Endothelial cell of umbilical vein (primary cell): ENCODE measurements around the gene OPCML. TPM values are rescaled to one million over a fixed set of nuclear protein-coding genes. Genes with fewer than 3 reads are reported as not detected.

ENCODE experiments used
- BruUV-seq: library from RNA; stranded (reverse); fragments of 400-500 nt; replicated peaks from 2 replicates; lab custom pipeline; 2021; lab: Mats Ljungman, UMichigan
- CTCF ChIA-PET: fragments of 300-600, 350-600 bp; sonication (Branson Sonifier 250); formaldehyde crosslinking; loops from one replicate; lab custom pipeline; 2021; ENCODE audit warnings: antibody characterized with exemption, inconsistent platforms; lab: Charles Lee
- POLR2A ChIA-PET: fragments of 300-600, 350-600 bp; sonication (Branson Sonifier 250); formaldehyde crosslinking; loops from one replicate; lab custom pipeline; 2021; ENCODE audit warnings: antibody characterized with exemption, inconsistent platforms; lab: Charles Lee
- DNase-seq: peaks from one replicate; pipeline ENCODE4 v3.0.0-alpha.2; 2011; ENCODE audit warnings: low read depth, low spot score
- FAIRE-seq: peaks from 2 replicates; lab custom pipeline; 2011; peaks lifted over from hg19 to GRCh38; lab: Jason Lieb, UNC
- H2AFZ ChIP-seq: 2 replicates; pipeline ENCODE4 v1.6.0; 2012; ENCODE audit warnings: low read depth, low read length, control low read depth, inconsistent platforms
- H3K27ac ChIP-seq: 2 replicates; pipeline ENCODE4 v1.5.1; 2011; ENCODE audit warnings: low read depth, mild to moderate bottlenecking, control low read depth, low read length, moderate library complexity; ENCODE audit not compliant: insufficient read depth
- H3K27me3 ChIP-seq, 2 experiments: 2 replicates each; pipeline versions ENCODE4 v1.6.0 to v1.6.1; 2011; ENCODE audit warnings: low read length in 2 of 2, mixed read lengths in 1 of 2; ENCODE audit not compliant: control insufficient read depth in 2 of 2, insufficient read depth in 2 of 2
- H3K36me3 ChIP-seq, 2 experiments: 2 replicates in 1 of 2; 3 replicates in 1 of 2; pipeline ENCODE4 v1.5.1; 2011; ENCODE audit warnings: low read length in 2 of 2, mild to moderate bottlenecking in 1 of 2, moderate library complexity in 1 of 2; ENCODE audit not compliant: control insufficient read depth in 2 of 2, insufficient read depth in 2 of 2; ENCODE audit errors: extremely low read depth in 1 of 2
- H3K4me1 ChIP-seq: 3 replicates; pipeline ENCODE4 v1.5.1; 2011; ENCODE audit warnings: mild to moderate bottlenecking, low read length; ENCODE audit not compliant: control insufficient read depth, insufficient read depth; ENCODE audit errors: extremely low read depth
- H3K4me2 ChIP-seq: 2 replicates; pipeline ENCODE4 v1.6.1; 2011; ENCODE audit warnings: low read length, control low read depth, mixed read lengths; ENCODE audit not compliant: insufficient read depth
- H3K4me3 ChIP-seq, 3 experiments: fragments of 200-600 bp in 1 of 3; sonication (generic), shearing (Covaris generic) in 1 of 3; replicated peaks in 1 of 3; 2 replicates each; pipeline ENCODE4 v1.5.1; 2011 to 2016; ENCODE audit warnings: control low read depth in 3 of 3, low read length in 3 of 3, mild to moderate bottlenecking in 2 of 3, inconsistent platforms in 1 of 3, low read depth in 1 of 3, moderate library complexity in 1 of 3; ENCODE audit not compliant: insufficient read depth in 1 of 3
- H3K79me2 ChIP-seq: 2 replicates; pipeline ENCODE4 v1.6.0; 2012; ENCODE audit warnings: low read length, inconsistent platforms; ENCODE audit not compliant: control insufficient read depth, insufficient read depth
- H3K9ac ChIP-seq: replicated peaks from 2 replicates; pipeline ENCODE3; 2011; ENCODE audit warnings: low read length, control low read depth; ENCODE audit not compliant: insufficient read depth; ENCODE audit errors: extremely low read depth
- H3K9me1 ChIP-seq: replicated peaks from 3 replicates; pipeline ENCODE4 v1.6.0; 2011; ENCODE audit warnings: mild to moderate bottlenecking, low read length; ENCODE audit not compliant: control insufficient read depth, insufficient read depth; ENCODE audit errors: extremely low read depth
- H3K9me3 ChIP-seq: replicated peaks from 2 replicates; pipeline ENCODE4 v1.5.1; 2012; ENCODE audit warnings: low read length, inconsistent platforms; ENCODE audit not compliant: control insufficient read depth, insufficient read depth
- H4K20me1 ChIP-seq: replicated peaks from 2 replicates; pipeline ENCODE3; 2011; ENCODE audit warnings: mild to moderate bottlenecking, low read length; ENCODE audit not compliant: control insufficient read depth, insufficient read depth; ENCODE audit errors: extremely low read depth
- CTCF ChIP-seq, 2 donors: IDR thresholded peaks; 1 replicate in 1 of 2; 2 replicates in 1 of 2; pipeline ENCODE4 v1.5.1; 2011; ENCODE audit warnings: low read length in 2 of 2, mild to moderate bottlenecking in 2 of 2, moderate library complexity in 2 of 2, control low read depth in 1 of 2, inconsistent platforms in 1 of 2, low read depth in 1 of 2; ENCODE audit not compliant: insufficient read depth in 1 of 2; ENCODE audit errors: extremely low read depth in 1 of 2
- EZH2 ChIP-seq: IDR thresholded peaks from 2 replicates; pipeline ENCODE4 v1.6.1; 2012; ENCODE audit warnings: borderline replicate concordance, low read depth, mild to moderate bottlenecking, moderate library complexity, low read length, inconsistent platforms; ENCODE audit not compliant: severe bottlenecking
- FOS ChIP-seq: IDR thresholded peaks from 2 replicates; pipeline ENCODE4 v1.6.1; 2011; ENCODE audit warnings: mild to moderate bottlenecking, low read length, moderate library complexity, borderline replicate concordance; ENCODE audit not compliant: insufficient read depth
- GATA2 ChIP-seq: IDR thresholded peaks from 2 replicates; pipeline ENCODE4 v1.7.0; 2011; ENCODE audit warnings: low read depth, mild to moderate bottlenecking, moderate library complexity, mixed read lengths, low read length; ENCODE audit not compliant: insufficient read length, insufficient read depth
- JUN ChIP-seq: IDR thresholded peaks from 2 replicates; pipeline ENCODE4 v1.6.1; 2011; ENCODE audit warnings: borderline replicate concordance, low read depth; ENCODE audit not compliant: insufficient read length, insufficient read depth
- MYC ChIP-seq: IDR thresholded peaks from one replicate; pipeline ENCODE4 v1.6.1; 2011; ENCODE audit warnings: mild to moderate bottlenecking, low read depth, low read length
- POLR2A ChIP-seq: IDR thresholded peaks from 2 replicates; pipeline ENCODE4 v1.6.1; 2012; ENCODE audit warnings: low read depth, mild to moderate bottlenecking, control low read depth, low read length
- POLR2AphosphoS5 ChIP-seq: IDR thresholded peaks from 2 replicates; pipeline ENCODE4 v1.6.1; 2012; ENCODE audit warnings: low read depth, mild to moderate bottlenecking, control low read depth, low read length, moderate library complexity; ENCODE audit not compliant: insufficient read depth
- dilution Hi-C: fragments of 300-500 bp; cut with MboI; formaldehyde crosslinking; loops from one replicate; pipeline ENCODE4 v1.15.0; 2019; ENCODE audit warnings: low sequenced_read_pairs; ENCODE audit not compliant: extremely low pct_ligation_motif_present
- intact Hi-C: fragments of 100-400 bp; cut with micrococcal nuclease; formaldehyde crosslinking; loops from one replicate; pipeline ENCODE4 v1.10.0; 2022
- polyA plus RNA-seq, 4 experiments: library from polyadenylated mRNA; depleted of rRNA in 3 of 4; stranded (reverse) in 3 of 4; unstranded in 1 of 4; fragments of >200 nt; gene quantifications; 2 replicates each; pipeline versions ENCODE4 v1.2.1 to v1.2.3, GENCODE V29; 2011 to 2012; ENCODE audit warnings: missing spikeins in 1 of 4
- total RNA-seq: library from RNA; stranded (reverse); gene quantifications from 2 replicates; pipeline ENCODE4 v1.2.3, GENCODE V29; 2021
- TF ChIP-seq, protein P1 (sequence below): IDR thresholded peaks from 2 replicates; pipeline ENCODE4 v1.6.1; 2011; ENCODE audit not compliant: insufficient read depth, insufficient read length

Gene OPCML
- total and polyA plus RNA-seq, 2 donors (not counting 3 experiments of a cell fraction or from before 2014, with no cell fraction given) = not detected

- Histone ChIP-seq H3K79me2 (no peaks in the 10 kb centered on the region), H3K27ac (no peak overlapping the region), H3K4me3 (no peak overlapping the region), H3K4me2 (no peak overlapping the region), H3K9ac (no peak overlapping the region), H4K20me1 (no peaks in the 10 kb centered on the region), H3K9me3 (peaks cover 2% of the 10 kb centered on the region), H3K36me3 (no peaks in the 10 kb centered on the region), H3K27me3 (no peaks in the 10 kb centered on the region), H3K4me1 (no peaks in the 10 kb centered on the region), H2AFZ (no peak overlapping the region), H3K9me1 (no peaks in the 10 kb centered on the region)
- DNase-seq (no peak), FAIRE-seq (no peak)
- ChIA-PET CTCF (no interaction called here), POLR2A (no interaction called here)
- no TSS peak for BruUV-seq
- dilution Hi-C loops (no loop called here), intact Hi-C loops (no loop called here)
- no peak for TF ChIP-seq MYC
- TF ChIP-seq, protein P1, sequence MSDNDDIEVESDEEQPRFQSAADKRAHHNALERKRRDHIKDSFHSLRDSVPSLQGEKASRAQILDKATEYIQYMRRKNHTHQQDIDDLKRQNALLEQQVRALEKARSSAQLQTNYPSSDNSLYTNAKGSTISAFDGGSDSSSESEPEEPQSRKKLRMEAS = no peak
- no peak for TF ChIP-seq GATA2
- no peak for TF ChIP-seq CTCF (IDR thresholded peaks at IDR 0.05; ENCODE audit: extremely low read depth in 1 of 2, insufficient read depth in 1 of 2, low read depth in 1 of 2, low read length in 2 of 2)
- TF ChIP-seq JUN = no peak
- no peak for TF ChIP-seq EZH2
- no peak for TF ChIP-seq POLR2A
- no peak for TF ChIP-seq POLR2AphosphoS5
- TF ChIP-seq FOS = no peak
Observed at GRCh38 chr11:132579634-132580327, 952.5 kb downstream of the OPCML start.
